ENCODE data around the gene MT2A.
"Not testable (repeated sequence)": the region's sequence is repeated elsewhere in the genome, so short reads cannot be mapped to it uniquely, and the experiment has no call there.

The MT2A gene

GRCh38 chr16:56571525-56571924, 36.9 kb upstream of the MT2A start:
- DNase-seq (ENCODE audit: low read depth, low spot score) = no peak
- H3K4me3 ChIP-seq (ENCODE audit: low read depth, low read length) = no peak overlapping the region
- in situ Hi-C loops (cut with HindIII; ENCODE audit: low sequenced_read_pairs) = no loop called here
- no peak for TF ChIP-seq CTCF (IDR thresholded peaks at IDR 0.05; ENCODE audit: low read depth, low read length)

GRCh38 chr16:56574625-56575024, 33.8 kb upstream of the MT2A start:
- no peak overlapping the region for H3K4me3 ChIP-seq (ENCODE audit: low read depth, low read length)
- in situ Hi-C loops (cut with HindIII; ENCODE audit: low sequenced_read_pairs) = no loop called here
- no peak for TF ChIP-seq CTCF (IDR thresholded peaks at IDR 0.05; ENCODE audit: low read depth, low read length)
- DNase-seq (ENCODE audit: low read depth, low spot score) = no peak

GRCh38 chr16:56576585-56577299, 31.6 kb upstream of the MT2A start:
- in situ Hi-C loops (cut with HindIII; ENCODE audit: low sequenced_read_pairs) = no loop called here
- peak; percentile 77 for TF ChIP-seq CTCF (IDR thresholded peaks at IDR 0.05; ENCODE audit: low read depth, low read length)
- H3K4me3 ChIP-seq (ENCODE audit: low read depth, low read length) = no peak overlapping the region
- DNase-seq (ENCODE audit: low read depth, low spot score) = peak; percentile 45

- TF ChIP-seq CTCF (IDR thresholded peaks at IDR 0.05; ENCODE audit: low read depth, low read length) = no peak
- H3K4me3 ChIP-seq (ENCODE audit: low read depth, low read length) = no peak overlapping the region
- in situ Hi-C loops (cut with HindIII; ENCODE audit: low sequenced_read_pairs) = no loop called here
- DNase-seq (ENCODE audit: low read depth, low spot score) = no peak
Measured at GRCh38 chr16:56577300-56577625, 31.1 kb upstream of the MT2A start.

- in situ Hi-C loops (cut with HindIII; ENCODE audit: low sequenced_read_pairs) = no loop called here
- no peak overlapping the region for H3K4me3 ChIP-seq (ENCODE audit: low read depth, low read length)
- TF ChIP-seq CTCF (IDR thresholded peaks at IDR 0.05; ENCODE audit: low read depth, low read length) = no peak
- DNase-seq (ENCODE audit: low read depth, low spot score) = no peak
Measured at GRCh38 chr16:56580391-56581048, 27.9 kb upstream of the MT2A start.

GRCh38 chr16:56582911-56583310, 25.5 kb upstream of the MT2A start:
- in situ Hi-C loops (cut with HindIII; ENCODE audit: low sequenced_read_pairs) = not testable (repeated sequence)

GRCh38 chr16:56583351-56584168, 24.8 kb upstream of the MT2A start:
- H3K4me3 ChIP-seq (ENCODE audit: low read depth, low read length) = no peak overlapping the region
- no peak for DNase-seq (ENCODE audit: low read depth, low spot score)
- in situ Hi-C loops (cut with HindIII; ENCODE audit: low sequenced_read_pairs) = no loop called here
- no peak for TF ChIP-seq CTCF (IDR thresholded peaks at IDR 0.05; ENCODE audit: low read depth, low read length)

More at GRCh38 chr16:56582911-56583310, 25.5 kb upstream of the MT2A start:
- H3K4me3 ChIP-seq (ENCODE audit: low read depth, low read length); DNase-seq (ENCODE audit: low read depth, low spot score): not testable (repeated sequence)
